Measurements from ENCODE around the gene PLCG1. TPM values are rescaled to one million over a fixed set of nuclear protein-coding genes. Genes with fewer than 3 reads are reported as not detected.

Gene PLCG1
- total and polyA plus RNA-seq, 2 of the 8 experiments (the other 6 are each of a cell fraction or from before 2014, with no cell fraction given) = 103 to 154 TPM

GRCh38 chr20:41155261-41155660 is 17.9 kb downstream of the PLCG1 start:
- ChIA-PET POLR2A (ENCODE audit: partially characterized antibody) (interaction anchor here (1.1 to 2.8 kb wide), 6 partner anchors 10 to 185 kb away, joined by 3 to 10 read pairs (median 6); partner anchors contain the start of gene LPIN3), CTCF (ENCODE audit: partially characterized antibody) (interaction anchor here (0.8 to 5.9 kb wide), 12 partner anchors 10 to 209 kb away, joined by 3 to 40 read pairs (median 4); partner anchors contain the start of gene LPIN3)
- WGBS, 2 experiments (ENCODE audit: extremely low coverage in 1 of 2, insufficient coverage in 1 of 2, insufficient read length in 1 of 2, insufficient replicate concordance in 2 of 2, low coverage in 1 of 2, low lambda C conversion rate in 2 of 2, missing lambda C conversion rate in 1 of 2) = 85% methylated on average over 7 of the region's 7 CpGs; no CpG with 5 or more reads in 1 of the 2 experiments
- no peak overlapping the region for H4K8ac ChIP-seq (ENCODE audit: extremely low read depth, insufficient read depth, low read length)
- no peaks in the 10 kb centered on the region for H3K27me3 ChIP-seq (replicated peaks in 1 of 4; ENCODE audit: control insufficient read depth in 3 of 4, extremely low read depth in 1 of 4, insufficient read depth in 3 of 4, low read length in 3 of 4)
- no peak overlapping the region for H2BK120ac ChIP-seq (replicated peaks; ENCODE audit: low read depth, low read length)
- H2BK20ac ChIP-seq (ENCODE audit: low read length) = no peak overlapping the region
- FAIRE-seq (no peak), DNase-seq (ENCODE audit: low read depth in 1 of 2, low spot score in 2 of 2) (no peak)
- H3K79me2 ChIP-seq (ENCODE audit: control insufficient read depth in 1 of 2, insufficient read depth in 2 of 2, low read length in 2 of 2) = peaks cover 45 to 95% of the 10 kb centered on the region in 2 experiments
- H3K23me2 ChIP-seq (ENCODE audit: low read depth, low read length) = no peaks in the 10 kb centered on the region
- H3K9me3 ChIP-seq (ENCODE audit: insufficient read depth in 2 of 2, low read depth in 1 of 2, low read length in 1 of 2) = no peaks in the 10 kb centered on the region
- H3K27ac ChIP-seq (ENCODE audit: low read depth, low read length) = no peak overlapping the region
- no peak overlapping the region for H4K5ac ChIP-seq (ENCODE audit: insufficient read length, low read depth, low read length)
- peaks cover 0 to 16% (median 7%) of the 10 kb centered on the region in 4 experiments; a peak in 4 of 7 replicates for H3K4me1 ChIP-seq (replicated peaks in 1 of 4; ENCODE audit: control insufficient read depth in 3 of 4, insufficient read depth in 4 of 4, low read length in 3 of 4)
- no peak overlapping the region for H2BK15ac ChIP-seq (ENCODE audit: low read length)
- no peak overlapping the region for H3K14ac ChIP-seq (ENCODE audit: insufficient read length)
- peaks cover 0 to 13% (median 11%) of the 10 kb centered on the region in 4 experiments; a peak in 5 of 8 replicates for H3K36me3 ChIP-seq (ENCODE audit: control insufficient read depth in 2 of 4, insufficient read depth in 4 of 4, low read length in 3 of 4)
- H4K91ac ChIP-seq (replicated peaks; ENCODE audit: insufficient read length, low read length) = no peak overlapping the region
- H2BK5ac ChIP-seq (ENCODE audit: low read depth, low read length) = no peak overlapping the region
- no peak overlapping the region for H3K9ac ChIP-seq (replicated peaks in 1 of 4; ENCODE audit: extremely low read depth in 1 of 4, low read depth in 3 of 4, low read length in 3 of 4)
- no peak overlapping the region for H2AFZ ChIP-seq (ENCODE audit: low read length)
- H3K56ac ChIP-seq (replicated peaks; ENCODE audit: insufficient read length, low read depth, low read length) = no peak overlapping the region
- no peak overlapping the region for H3K4ac ChIP-seq (replicated peaks; ENCODE audit: insufficient read length, low read depth, low read length)
- no peak overlapping the region for H2BK12ac ChIP-seq (ENCODE audit: low read depth, low read length)
- no peak overlapping the region for H3K23ac ChIP-seq (ENCODE audit: insufficient read length)
- H3K18ac ChIP-seq (ENCODE audit: extremely low read depth, low read length) = no peak overlapping the region
- no peak overlapping the region for H2AK5ac ChIP-seq (ENCODE audit: low read depth, low read length)
- peaks cover 42 to 63% of the 10 kb centered on the region in 2 experiments for H4K20me1 ChIP-seq (replicated peaks in 1 of 2; ENCODE audit: control insufficient read depth in 1 of 2, insufficient read depth in 2 of 2, low read length in 2 of 2)
- H3K4me3 ChIP-seq (ENCODE audit: extremely low read depth in 1 of 4, insufficient read depth in 2 of 4, low read depth in 3 of 4, low read length in 4 of 4) = no peak overlapping the region
- H3K79me1 ChIP-seq (ENCODE audit: low read depth, low read length) = peaks cover 60% of the 10 kb centered on the region
- H3K4me2 ChIP-seq (ENCODE audit: insufficient read depth in 1 of 2, low read depth in 2 of 2, low read length in 2 of 2) = no peak overlapping the region
- no peak for TF ChIP-seq SIX5 (IDR thresholded peaks at IDR 0.05; ENCODE audit: low read depth, low read length)
- TF ChIP-seq EP300 (IDR thresholded peaks at IDR 0.05; ENCODE audit: borderline replicate concordance in 1 of 2, low read depth in 2 of 2, low read length in 2 of 2) = no peak
- TF ChIP-seq TCF12 (IDR thresholded peaks at IDR 0.05; ENCODE audit: low read depth, low read length) = no peak
- no peak for TF ChIP-seq ASH2L (IDR thresholded peaks at IDR 0.05; ENCODE audit: low read length)
- TF ChIP-seq HDAC6 (IDR thresholded peaks at IDR 0.05; ENCODE audit: low read depth, low read length) = no peak
- no peak for TF ChIP-seq PHF8 (conservative IDR thresholded peaks at IDR 0.05; ENCODE audit: low read depth, low read length)
- no peak for TF ChIP-seq NRF1 (IDR thresholded peaks at IDR 0.05; ENCODE audit: low read depth, low read length)
- no peak for TF ChIP-seq KDM1A (IDR thresholded peaks at IDR 0.05; ENCODE audit: borderline replicate concordance, low read length)
- TF ChIP-seq CBX8 (IDR thresholded peaks at IDR 0.05; ENCODE audit: borderline replicate concordance, low read depth, low read length) = no peak
- TF ChIP-seq FOSL1 (IDR thresholded peaks at IDR 0.05; ENCODE audit: insufficient read depth, low read depth, low read length) = no peak
- TF ChIP-seq CEBPB (IDR thresholded peaks at IDR 0.05; ENCODE audit: low read depth, low read length) = no peak
- no peak for TF ChIP-seq EZH2 (IDR thresholded peaks at IDR 0.05; ENCODE audit: low read depth, low read length, severe bottlenecking)
- no peak for TF ChIP-seq MAX (IDR thresholded peaks at IDR 0.05)
- no peak for TF ChIP-seq TAF7 (optimal IDR thresholded peaks at IDR 0.05; ENCODE audit: borderline replicate concordance, low read depth, low read length)
